GM23248 (cell line): ENCODE results near the gene TSC22D1.

Experiments used
- EZH2 ChIP-seq: fragments of 200-600 bp; sonication (generic); IDR thresholded peaks from 2 replicates; pipeline ENCODE4 v1.6.1; 2018; ENCODE audit warnings: antibody characterized with exemption, mild to moderate bottlenecking; ENCODE audit not compliant: insufficient read depth, poor library complexity, severe bottlenecking
- EZH2phosphoT487 ChIP-seq: fragments of 200-600 bp; sonication (generic); IDR thresholded peaks from 2 replicates; pipeline ENCODE4 v1.6.1; 2018; ENCODE audit warnings: antibody characterized with exemption, moderate library complexity, mild to moderate bottlenecking, low read depth; ENCODE audit not compliant: insufficient read depth

- TF ChIP-seq EZH2 (no peak), EZH2phosphoT487 (no peak)
Measured at GRCh38 chr13:44382635-44383145, 193.4 kb downstream of the TSC22D1 start.
